HG03280 (cell line): ENCODE measurements around the gene PRR20G.

Source experiments
- ATAC-seq: cut with Tn5 transposase; IDR thresholded peaks from one replicate; pipeline ENCODE4 v1.9.1; 2021; ENCODE audit warnings: mild to moderate bottlenecking, moderate library complexity; ENCODE audit not compliant: unreplicated experiment

The PRR20G gene

DNA sequence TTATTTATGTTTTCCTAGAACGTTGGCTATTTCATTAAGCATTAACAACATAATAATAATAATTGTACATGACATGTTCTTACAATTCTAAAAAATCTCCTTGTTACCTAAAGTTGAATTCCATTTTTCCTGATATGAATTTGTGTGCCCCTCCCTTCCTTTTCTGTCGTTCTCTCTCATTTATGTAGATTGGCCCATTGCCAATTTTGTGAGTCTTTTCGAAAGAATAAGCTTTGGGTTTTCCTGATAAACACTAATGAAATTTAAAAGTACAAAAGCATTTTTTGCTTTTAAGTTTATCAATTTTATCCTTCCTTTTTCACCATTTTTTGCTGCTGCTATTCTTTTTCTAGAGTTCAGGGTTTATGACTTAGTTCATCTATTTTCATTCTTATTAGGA lies 50.0 kb downstream of the PRR20G start:
- ATAC-seq = no peak

- ATAC-seq = no peak
These were observed 52.1 kb downstream of the PRR20G start for GRCh38 chr3:127235706-127236105.

DNA sequence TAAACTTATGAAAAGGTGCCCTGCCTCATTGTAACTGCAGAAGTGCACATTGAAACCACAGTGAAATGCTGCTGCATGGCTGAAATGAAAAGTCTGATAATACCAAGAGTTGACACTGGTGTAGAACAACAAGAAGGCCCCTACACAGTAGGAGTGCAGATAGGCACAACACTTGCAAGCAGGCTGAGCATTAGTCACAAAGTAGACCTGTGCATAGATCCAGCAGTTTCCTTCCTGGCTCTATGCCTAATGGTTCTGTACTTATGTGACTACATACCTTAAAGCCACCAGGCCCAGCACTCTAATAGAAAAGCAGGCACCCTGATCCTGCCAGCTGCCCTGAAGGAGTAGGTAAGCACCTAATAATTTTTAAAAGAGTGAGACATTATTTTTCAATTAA lies 53.1 kb downstream of the PRR20G start:
- ATAC-seq = no peak
